HG03175 (cell line): ENCODE data around the gene BZW2.

Experiments used
- ATAC-seq: cut with Tn5 transposase; IDR thresholded peaks from one replicate; pipeline ENCODE4 v1.9.1; 2021; ENCODE audit warnings: mild to moderate bottlenecking, moderate library complexity; ENCODE audit not compliant: unreplicated experiment

Gene BZW2

GRCh38 chr7:16645593-16646471, at the start of gene BZW2, which contains the start of gene ANKMY2:
BZW2 (plus strand) TSS chr7:16646181; CDS start chr7:16665444, 19,263 bp downstream.
ANKMY2 (minus strand) TSS chr7:16645754; CDS start chr7:16645573, 181 bp downstream.
- peak; percentile 97 for ATAC-seq

- no peak for ATAC-seq
Measured at GRCh38 chr7:16598015-16598414, 48.0 kb upstream of the BZW2 start.

- no peak for ATAC-seq
Measured at GRCh38 chr7:16599860-16600259, 46.1 kb upstream of the BZW2 start.

- no peak for ATAC-seq
Measured at GRCh38 chr7:16603633-16604032, 42.3 kb upstream of the BZW2 start.

GRCh38 chr7:16604054-16604453, 41.9 kb upstream of the BZW2 start:
- ATAC-seq, result no peak

- ATAC-seq, result no peak
Measured at GRCh38 chr7:16606704-16607103, 39.3 kb upstream of the BZW2 start.

GRCh38 chr7:16609842-16610450, 36.0 kb upstream of the BZW2 start:
- ATAC-seq, result peak; percentile 86

- no peak for ATAC-seq
Measured at GRCh38 chr7:16611711-16612110, 34.3 kb upstream of the BZW2 start.

- ATAC-seq, result no peak
Measured at GRCh38 chr7:16615228-16615627, 30.8 kb upstream of the BZW2 start.

- ATAC-seq, result no peak
Measured at GRCh38 chr7:16616122-16616521, 29.9 kb upstream of the BZW2 start.

GRCh38 chr7:16616542-16616941, 29.4 kb upstream of the BZW2 start:
- no peak for ATAC-seq

- ATAC-seq, result peak; percentile 86
Measured at GRCh38 chr7:16619979-16620408, 26.0 kb upstream of the BZW2 start.

GRCh38 chr7:16626388-16626787, 19.6 kb upstream of the BZW2 start:
- no peak for ATAC-seq

- ATAC-seq, result no peak
Measured at GRCh38 chr7:16627236-16627635, 18.7 kb upstream of the BZW2 start.

GRCh38 chr7:16630654-16631053, 15.3 kb upstream of the BZW2 start:
- ATAC-seq, result no peak

GRCh38 chr7:16634271-16634738, 11.7 kb upstream of the BZW2 start:
- ATAC-seq, result no peak

- ATAC-seq, result no peak
Measured at GRCh38 chr7:16636555-16637101, 9.4 kb upstream of the BZW2 start.

- no peak for ATAC-seq
Measured at GRCh38 chr7:16637379-16637778, 8.6 kb upstream of the BZW2 start.

- no peak for ATAC-seq
Measured at GRCh38 chr7:16638282-16639280, 7.4 kb upstream of the BZW2 start.

GRCh38 chr7:16644157-16644556, 1.8 kb upstream of the BZW2 start:
- no peak for ATAC-seq
